ENCODE results near the gene RIPK3. TPM values are rescaled to one million over a fixed set of nuclear protein-coding genes. Genes with fewer than 3 reads are reported as not detected.

Gene RIPK3
- total and polyA plus RNA-seq, 2 experiments from 2014 or later = 0.32 to 1.5 TPM

DNA sequence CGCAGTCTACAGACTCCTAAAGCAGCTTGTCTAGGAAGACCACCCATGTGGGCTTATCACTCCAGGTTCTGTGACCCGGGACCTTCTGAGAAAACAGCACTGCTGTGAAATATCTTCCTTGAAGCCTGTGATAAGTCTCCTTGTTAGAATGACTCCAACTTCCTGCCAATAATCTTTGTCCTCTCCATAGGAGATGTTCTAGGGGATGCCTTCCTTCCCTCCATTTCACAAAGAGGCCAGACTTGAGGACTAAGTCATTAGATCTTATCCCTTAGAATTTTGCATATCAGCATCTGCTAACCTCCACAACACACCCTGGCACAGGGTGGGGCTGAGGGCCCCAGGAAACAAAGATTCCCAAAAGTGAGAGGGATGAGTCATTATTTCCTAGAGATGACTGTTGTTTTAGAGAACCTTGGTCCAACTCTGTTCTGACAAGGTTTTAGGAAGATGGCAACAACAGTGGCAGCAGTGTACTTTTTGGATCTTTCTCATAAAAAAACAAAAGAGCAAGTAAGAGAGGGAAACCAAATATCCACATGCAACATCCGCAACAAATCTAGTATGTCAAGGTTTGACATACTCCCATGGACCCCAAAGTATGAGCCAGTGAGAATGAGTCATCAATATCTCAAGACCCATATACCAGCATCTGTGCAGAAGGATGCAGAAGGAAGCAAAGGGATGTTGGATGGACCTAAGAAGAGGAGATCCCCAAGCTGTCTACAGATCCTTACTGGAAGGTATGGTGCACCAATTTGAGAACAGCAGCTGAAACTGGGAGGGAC lies 22.5 kb downstream of the RIPK3 start:
- Mint-ChIP-seq H3K36me3 (ENCODE audit: low read depth) (no peaks in the 10 kb centered on the region; the same call in 1 of the 3 replicates), H3K9me3 (no peaks in the 10 kb centered on the region), H3K4me3 (no peak overlapping the region; the same call in 2 of the 3 replicates), H3K27ac (no peak overlapping the region), H3K27me3 (ENCODE audit: insufficient read depth, low read depth, poor library complexity) (peaks cover 40% of the 10 kb centered on the region), H3K4me1 (peaks cover 2% of the 10 kb centered on the region; the same call in 2 of the 3 replicates)
- Histone ChIP-seq H2AFZ (no peak overlapping the region), H3K27me3 (ENCODE audit: insufficient read depth) (peaks cover 58% of the 10 kb centered on the region), H3K27ac (ENCODE audit: low read depth) (no peak overlapping the region), H3K4me1 (ENCODE audit: insufficient read depth) (no peaks in the 10 kb centered on the region), H4K20me1 (replicated peaks; ENCODE audit: insufficient read depth) (no peaks in the 10 kb centered on the region), H3K4me2 (no peak overlapping the region), H3K79me2 (replicated peaks; ENCODE audit: insufficient read depth) (no peaks in the 10 kb centered on the region), H3F3A (replicated peaks; ENCODE audit: low read depth) (no peaks in the 10 kb centered on the region), H3K9me2 (ENCODE audit: insufficient read depth) (no peaks in the 10 kb centered on the region), H3K4me3 (no peak overlapping the region), H3K36me3 (ENCODE audit: insufficient read depth) (no peaks in the 10 kb centered on the region)
- TF ChIP-seq STAT1 (IDR thresholded peaks at IDR 0.05; ENCODE audit: unreplicated experiment) (no peak), EZH2phosphoT487 (IDR thresholded peaks at IDR 0.05; ENCODE audit: unreplicated experiment) (no peak), ZNF331 (CRISPR knock-in tag; IDR thresholded peaks at IDR 0.05; ENCODE audit: low read depth) (no peak), ZNF114 (CRISPR knock-in tag; IDR thresholded peaks at IDR 0.05) (no peak), CREB1 (CRISPR knock-in tag; IDR thresholded peaks at IDR 0.05; ENCODE audit: low read depth) (no peak), CTCF (conservative IDR thresholded peaks at IDR 0.05; ENCODE audit: low read depth in 2 of 2) (no peak), JUNB (IDR thresholded peaks at IDR 0.05; ENCODE audit: unreplicated experiment) (no peak), POLR2AphosphoS5 (IDR thresholded peaks at IDR 0.05; ENCODE audit: low read depth) (no peak), ETS1 (IDR thresholded peaks at IDR 0.05) (no peak), EZH2 (IDR thresholded peaks at IDR 0.05; ENCODE audit: low read depth, unreplicated experiment) (no peak), NANOG (IDR thresholded peaks at IDR 0.05; ENCODE audit: borderline replicate concordance) (no peak)
- TF ChIP-seq, protein P1, sequence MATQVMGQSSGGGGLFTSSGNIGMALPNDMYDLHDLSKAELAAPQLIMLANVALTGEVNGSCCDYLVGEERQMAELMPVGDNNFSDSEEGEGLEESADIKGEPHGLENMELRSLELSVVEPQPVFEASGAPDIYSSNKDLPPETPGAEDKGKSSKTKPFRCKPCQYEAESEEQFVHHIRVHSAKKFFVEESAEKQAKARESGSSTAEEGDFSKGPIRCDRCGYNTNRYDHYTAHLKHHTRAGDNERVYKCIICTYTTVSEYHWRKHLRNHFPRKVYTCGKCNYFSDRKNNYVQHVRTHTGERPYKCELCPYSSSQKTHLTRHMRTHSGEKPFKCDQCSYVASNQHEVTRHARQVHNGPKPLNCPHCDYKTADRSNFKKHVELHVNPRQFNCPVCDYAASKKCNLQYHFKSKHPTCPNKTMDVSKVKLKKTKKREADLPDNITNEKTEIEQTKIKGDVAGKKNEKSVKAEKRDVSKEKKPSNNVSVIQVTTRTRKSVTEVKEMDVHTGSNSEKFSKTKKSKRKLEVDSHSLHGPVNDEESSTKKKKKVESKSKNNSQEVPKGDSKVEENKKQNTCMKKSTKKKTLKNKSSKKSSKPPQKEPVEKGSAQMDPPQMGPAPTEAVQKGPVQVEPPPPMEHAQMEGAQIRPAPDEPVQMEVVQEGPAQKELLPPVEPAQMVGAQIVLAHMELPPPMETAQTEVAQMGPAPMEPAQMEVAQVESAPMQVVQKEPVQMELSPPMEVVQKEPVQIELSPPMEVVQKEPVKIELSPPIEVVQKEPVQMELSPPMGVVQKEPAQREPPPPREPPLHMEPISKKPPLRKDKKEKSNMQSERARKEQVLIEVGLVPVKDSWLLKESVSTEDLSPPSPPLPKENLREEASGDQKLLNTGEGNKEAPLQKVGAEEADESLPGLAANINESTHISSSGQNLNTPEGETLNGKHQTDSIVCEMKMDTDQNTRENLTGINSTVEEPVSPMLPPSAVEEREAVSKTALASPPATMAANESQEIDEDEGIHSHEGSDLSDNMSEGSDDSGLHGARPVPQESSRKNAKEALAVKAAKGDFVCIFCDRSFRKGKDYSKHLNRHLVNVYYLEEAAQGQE (IDR thresholded peaks at IDR 0.05; ENCODE audit: unreplicated experiment) = no peak
- TF ChIP-seq, protein P2, sequence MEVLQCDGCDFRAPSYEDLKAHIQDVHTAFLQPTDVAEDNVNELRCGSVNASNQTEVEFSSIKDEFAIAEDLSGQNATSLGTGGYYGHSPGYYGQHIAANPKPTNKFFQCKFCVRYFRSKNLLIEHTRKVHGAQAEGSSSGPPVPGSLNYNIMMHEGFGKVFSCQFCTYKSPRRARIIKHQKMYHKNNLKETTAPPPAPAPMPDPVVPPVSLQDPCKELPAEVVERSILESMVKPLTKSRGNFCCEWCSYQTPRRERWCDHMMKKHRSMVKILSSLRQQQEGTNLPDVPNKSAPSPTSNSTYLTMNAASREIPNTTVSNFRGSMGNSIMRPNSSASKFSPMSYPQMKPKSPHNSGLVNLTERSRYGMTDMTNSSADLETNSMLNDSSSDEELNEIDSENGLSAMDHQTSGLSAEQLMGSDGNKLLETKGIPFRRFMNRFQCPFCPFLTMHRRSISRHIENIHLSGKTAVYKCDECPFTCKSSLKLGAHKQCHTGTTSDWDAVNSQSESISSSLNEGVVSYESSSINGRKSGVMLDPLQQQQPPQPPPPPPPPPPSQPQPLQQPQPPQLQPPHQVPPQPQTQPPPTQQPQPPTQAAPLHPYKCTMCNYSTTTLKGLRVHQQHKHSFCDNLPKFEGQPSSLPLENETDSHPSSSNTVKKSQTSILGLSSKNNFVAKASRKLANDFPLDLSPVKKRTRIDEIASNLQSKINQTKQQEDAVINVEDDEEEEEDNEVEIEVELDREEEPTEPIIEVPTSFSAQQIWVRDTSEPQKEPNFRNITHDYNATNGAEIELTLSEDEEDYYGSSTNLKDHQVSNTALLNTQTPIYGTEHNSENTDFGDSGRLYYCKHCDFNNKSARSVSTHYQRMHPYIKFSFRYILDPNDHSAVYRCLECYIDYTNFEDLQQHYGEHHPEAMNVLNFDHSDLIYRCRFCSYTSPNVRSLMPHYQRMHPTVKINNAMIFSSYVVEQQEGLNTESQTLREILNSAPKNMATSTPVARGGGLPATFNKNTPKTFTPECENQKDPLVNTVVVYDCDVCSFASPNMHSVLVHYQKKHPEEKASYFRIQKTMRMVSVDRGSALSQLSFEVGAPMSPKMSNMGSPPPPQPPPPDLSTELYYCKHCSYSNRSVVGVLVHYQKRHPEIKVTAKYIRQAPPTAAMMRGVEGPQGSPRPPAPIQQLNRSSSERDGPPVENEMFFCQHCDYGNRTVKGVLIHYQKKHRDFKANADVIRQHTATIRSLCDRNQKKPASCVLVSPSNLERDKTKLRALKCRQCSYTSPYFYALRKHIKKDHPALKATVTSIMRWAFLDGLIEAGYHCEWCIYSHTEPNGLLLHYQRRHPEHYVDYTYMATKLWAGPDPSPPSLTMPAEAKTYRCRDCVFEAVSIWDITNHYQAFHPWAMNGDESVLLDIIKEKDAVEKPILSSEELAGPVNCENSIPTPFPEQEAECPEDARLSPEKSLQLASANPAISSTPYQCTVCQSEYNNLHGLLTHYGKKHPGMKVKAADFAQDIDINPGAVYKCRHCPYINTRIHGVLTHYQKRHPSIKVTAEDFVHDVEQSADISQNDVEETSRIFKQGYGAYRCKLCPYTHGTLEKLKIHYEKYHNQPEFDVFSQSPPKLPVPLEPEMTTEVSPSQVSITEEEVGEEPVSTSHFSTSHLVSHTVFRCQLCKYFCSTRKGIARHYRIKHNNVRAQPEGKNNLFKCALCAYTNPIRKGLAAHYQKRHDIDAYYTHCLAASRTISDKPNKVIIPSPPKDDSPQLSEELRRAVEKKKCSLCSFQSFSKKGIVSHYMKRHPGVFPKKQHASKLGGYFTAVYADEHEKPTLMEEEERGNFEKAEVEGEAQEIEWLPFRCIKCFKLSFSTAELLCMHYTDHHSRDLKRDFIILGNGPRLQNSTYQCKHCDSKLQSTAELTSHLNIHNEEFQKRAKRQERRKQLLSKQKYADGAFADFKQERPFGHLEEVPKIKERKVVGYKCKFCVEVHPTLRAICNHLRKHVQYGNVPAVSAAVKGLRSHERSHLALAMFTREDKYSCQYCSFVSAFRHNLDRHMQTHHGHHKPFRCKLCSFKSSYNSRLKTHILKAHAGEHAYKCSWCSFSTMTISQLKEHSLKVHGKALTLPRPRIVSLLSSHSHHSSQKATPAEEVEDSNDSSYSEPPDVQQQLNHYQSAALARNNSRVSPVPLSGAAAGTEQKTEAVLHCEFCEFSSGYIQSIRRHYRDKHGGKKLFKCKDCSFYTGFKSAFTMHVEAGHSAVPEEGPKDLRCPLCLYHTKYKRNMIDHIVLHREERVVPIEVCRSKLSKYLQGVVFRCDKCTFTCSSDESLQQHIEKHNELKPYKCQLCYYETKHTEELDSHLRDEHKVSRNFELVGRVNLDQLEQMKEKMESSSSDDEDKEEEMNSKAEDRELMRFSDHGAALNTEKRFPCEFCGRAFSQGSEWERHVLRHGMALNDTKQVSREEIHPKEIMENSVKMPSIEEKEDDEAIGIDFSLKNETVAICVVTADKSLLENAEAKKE (CRISPR knock-in tag; IDR thresholded peaks at IDR 0.05) = no peak
- no peak for DNase-seq (ENCODE audit: low spot score)
- no peak for ATAC-seq
